ENCODE results near the gene JARID2.

Gene JARID2

DNA sequence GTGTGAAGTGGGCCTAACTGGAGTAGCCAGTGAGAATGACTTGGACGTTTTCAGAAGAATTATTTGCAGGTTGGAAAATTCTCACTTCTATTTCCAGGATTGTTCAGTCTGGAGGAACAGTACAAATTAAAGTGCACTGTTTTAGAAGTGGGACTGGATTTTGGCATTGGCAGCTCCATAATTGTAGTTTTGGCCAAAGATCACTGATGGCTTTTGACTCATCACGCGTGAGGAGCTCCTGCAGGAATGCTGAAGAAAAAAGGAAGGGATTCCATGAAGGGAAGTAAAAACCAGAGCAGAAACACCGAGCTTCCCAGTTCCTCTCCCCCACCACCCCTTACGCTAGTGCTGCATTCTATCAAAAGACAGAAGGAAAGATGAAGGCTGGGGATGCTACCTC lies 103.5 kb downstream of the JARID2 start:
- H3K9me2 ChIP-seq (replicated peaks; ENCODE audit: insufficient read depth, low read length), result no peaks in the 10 kb centered on the region
- peaks cover 33% of the 10 kb centered on the region for H4K20me1 ChIP-seq (ENCODE audit: low read depth, low read length)
- no peak overlapping the region for H3K9ac ChIP-seq (ENCODE audit: low read length)
- H3K27ac ChIP-seq (ENCODE audit: low read depth, low read length), result no peak overlapping the region
- H3K27me3 ChIP-seq (ENCODE audit: low read length), result no peaks in the 10 kb centered on the region
- H3F3A ChIP-seq (ENCODE audit: insufficient read depth), result no peaks in the 10 kb centered on the region
- H3K36me3 ChIP-seq (ENCODE audit: low read length), result no peaks in the 10 kb centered on the region
- no peak for TF ChIP-seq EZH2phosphoT487 (conservative IDR thresholded peaks at IDR 0.05; ENCODE audit: low read length)
- TF ChIP-seq, protein P1, sequence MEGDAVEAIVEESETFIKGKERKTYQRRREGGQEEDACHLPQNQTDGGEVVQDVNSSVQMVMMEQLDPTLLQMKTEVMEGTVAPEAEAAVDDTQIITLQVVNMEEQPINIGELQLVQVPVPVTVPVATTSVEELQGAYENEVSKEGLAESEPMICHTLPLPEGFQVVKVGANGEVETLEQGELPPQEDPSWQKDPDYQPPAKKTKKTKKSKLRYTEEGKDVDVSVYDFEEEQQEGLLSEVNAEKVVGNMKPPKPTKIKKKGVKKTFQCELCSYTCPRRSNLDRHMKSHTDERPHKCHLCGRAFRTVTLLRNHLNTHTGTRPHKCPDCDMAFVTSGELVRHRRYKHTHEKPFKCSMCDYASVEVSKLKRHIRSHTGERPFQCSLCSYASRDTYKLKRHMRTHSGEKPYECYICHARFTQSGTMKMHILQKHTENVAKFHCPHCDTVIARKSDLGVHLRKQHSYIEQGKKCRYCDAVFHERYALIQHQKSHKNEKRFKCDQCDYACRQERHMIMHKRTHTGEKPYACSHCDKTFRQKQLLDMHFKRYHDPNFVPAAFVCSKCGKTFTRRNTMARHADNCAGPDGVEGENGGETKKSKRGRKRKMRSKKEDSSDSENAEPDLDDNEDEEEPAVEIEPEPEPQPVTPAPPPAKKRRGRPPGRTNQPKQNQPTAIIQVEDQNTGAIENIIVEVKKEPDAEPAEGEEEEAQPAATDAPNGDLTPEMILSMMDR (IDR thresholded peaks at IDR 0.05; ENCODE audit: insufficient read depth, low read length, poor library complexity, severe bottlenecking), result no peak
- no peaks in the 10 kb centered on the region for H3K9me3 ChIP-seq (ENCODE audit: insufficient read depth, low read length)
- no peaks in the 10 kb centered on the region for H3K79me2 ChIP-seq (ENCODE audit: insufficient read depth, low read length)
- no peak overlapping the region for H3K4me3 ChIP-seq (ENCODE audit: insufficient read depth, low read length, poor library complexity, severe bottlenecking)
- no peak overlapping the region for H2AFZ ChIP-seq (ENCODE audit: low read depth, low read length, severe bottlenecking)
- no peak overlapping the region for H3K4me2 ChIP-seq (ENCODE audit: low read depth, low read length, poor library complexity, severe bottlenecking)

DNA sequence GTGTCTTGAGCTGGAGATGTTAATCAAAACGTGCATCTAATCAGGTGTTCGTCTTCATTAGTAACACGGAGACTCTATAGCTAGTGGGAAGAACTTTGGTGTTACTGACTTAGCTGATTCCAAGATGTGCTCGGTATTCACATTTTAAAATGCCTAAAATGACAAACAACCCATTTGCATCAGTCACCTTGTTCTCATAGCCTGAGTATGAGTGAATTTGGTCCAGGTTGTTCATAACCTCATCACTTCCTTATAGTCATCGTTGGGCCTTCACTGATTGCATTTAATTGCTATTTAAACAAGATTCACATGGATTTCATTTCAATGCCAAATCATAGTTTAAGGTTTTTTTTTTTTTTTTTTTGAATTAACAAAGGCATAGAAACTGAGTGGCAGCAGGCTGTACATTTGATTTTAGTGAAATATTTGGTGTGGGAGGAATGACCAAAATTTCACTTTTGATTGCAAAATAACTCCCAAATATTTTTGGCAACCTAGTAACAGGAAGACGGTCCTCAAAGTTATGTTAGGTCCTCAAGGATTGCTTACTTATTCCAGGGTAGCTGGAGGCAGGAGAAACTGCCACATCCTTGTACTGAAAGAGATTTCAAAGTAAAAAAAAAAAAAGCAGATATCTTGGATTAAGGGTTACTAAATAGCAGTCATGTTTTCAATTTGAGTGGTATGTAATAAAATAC lies 104.7 kb downstream of the JARID2 start:
- H2AFZ ChIP-seq (ENCODE audit: low read depth, low read length, severe bottlenecking), result no peak overlapping the region
- no peaks in the 10 kb centered on the region for H3K9me2 ChIP-seq (replicated peaks; ENCODE audit: insufficient read depth, low read length)
- no peak overlapping the region for H3K4me2 ChIP-seq (ENCODE audit: low read depth, low read length, poor library complexity, severe bottlenecking)
- no peaks in the 10 kb centered on the region for H3K79me2 ChIP-seq (ENCODE audit: insufficient read depth, low read length)
- H3K9ac ChIP-seq (ENCODE audit: low read length), result no peak overlapping the region
- no peak overlapping the region for H3K27ac ChIP-seq (ENCODE audit: low read depth, low read length)
- no peaks in the 10 kb centered on the region for H3F3A ChIP-seq (ENCODE audit: insufficient read depth)
- no peaks in the 10 kb centered on the region for H3K27me3 ChIP-seq (ENCODE audit: low read length)
- H4K20me1 ChIP-seq (ENCODE audit: low read depth, low read length), result peaks cover 21% of the 10 kb centered on the region
- no peak overlapping the region for H3K4me3 ChIP-seq (ENCODE audit: insufficient read depth, low read length, poor library complexity, severe bottlenecking)
- no peaks in the 10 kb centered on the region for H3K36me3 ChIP-seq (ENCODE audit: low read length)
- TF ChIP-seq, protein P1 (IDR thresholded peaks at IDR 0.05; ENCODE audit: insufficient read depth, low read length, poor library complexity, severe bottlenecking), result no peak
- no peak for TF ChIP-seq EZH2phosphoT487 (conservative IDR thresholded peaks at IDR 0.05; ENCODE audit: low read length)
- no peaks in the 10 kb centered on the region for H3K9me3 ChIP-seq (ENCODE audit: insufficient read depth, low read length)

DNA sequence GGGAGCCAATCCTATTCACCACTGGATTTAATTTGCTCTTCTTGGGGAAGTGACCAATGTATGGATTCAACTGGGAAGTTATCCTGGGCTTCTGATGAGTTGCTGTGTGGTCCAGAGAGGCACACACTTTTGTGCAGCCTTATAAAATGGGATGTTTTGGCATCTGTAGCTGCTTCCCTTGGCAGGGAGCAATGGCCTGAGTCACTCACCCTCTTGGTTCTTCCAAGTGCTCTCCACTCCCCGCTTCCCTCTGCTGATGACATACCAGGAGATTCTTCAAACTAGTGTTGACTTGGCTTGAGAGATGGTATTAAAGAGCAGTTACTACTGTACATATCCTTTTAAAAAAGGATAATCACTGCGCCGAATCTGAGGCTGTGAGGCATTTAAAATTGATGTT lies 105.8 kb downstream of the JARID2 start:
- no peak overlapping the region for H3K9ac ChIP-seq (ENCODE audit: low read length)
- H2AFZ ChIP-seq (ENCODE audit: low read depth, low read length, severe bottlenecking), result no peak overlapping the region
- H4K20me1 ChIP-seq (ENCODE audit: low read depth, low read length), result peaks cover 18% of the 10 kb centered on the region
- no peak overlapping the region for H3K4me3 ChIP-seq (ENCODE audit: insufficient read depth, low read length, poor library complexity, severe bottlenecking)
- no peaks in the 10 kb centered on the region for H3F3A ChIP-seq (ENCODE audit: insufficient read depth)
- H3K9me2 ChIP-seq (replicated peaks; ENCODE audit: insufficient read depth, low read length), result no peaks in the 10 kb centered on the region
- H3K9me3 ChIP-seq (ENCODE audit: insufficient read depth, low read length), result no peaks in the 10 kb centered on the region
- H3K36me3 ChIP-seq (ENCODE audit: low read length), result no peaks in the 10 kb centered on the region
- TF ChIP-seq, protein P1 (IDR thresholded peaks at IDR 0.05; ENCODE audit: insufficient read depth, low read length, poor library complexity, severe bottlenecking), result no peak
- TF ChIP-seq EZH2phosphoT487 (conservative IDR thresholded peaks at IDR 0.05; ENCODE audit: low read length), result no peak
- no peak overlapping the region for H3K4me2 ChIP-seq (ENCODE audit: low read depth, low read length, poor library complexity, severe bottlenecking)
- no peaks in the 10 kb centered on the region for H3K27me3 ChIP-seq (ENCODE audit: low read length)
- no peaks in the 10 kb centered on the region for H3K79me2 ChIP-seq (ENCODE audit: insufficient read depth, low read length)
- no peak overlapping the region for H3K27ac ChIP-seq (ENCODE audit: low read depth, low read length)

All from SU-DHL-6 (cell line).